Bronchial epithelial cell (primary cell): ENCODE data around the gene MPP2. TPM values are rescaled to one million over a fixed set of nuclear protein-coding genes. Genes with fewer than 3 reads are reported as not detected.
A peak's percentile ranks its signal among the peaks of the same experiment; 100 is the strongest.
"Not testable (repeated sequence)": the region's sequence is repeated elsewhere in the genome, so short reads cannot be mapped to it uniquely, and the experiment has no call there.

Source experiments
- DNase-seq: peaks from one replicate; pipeline ENCODE4 v3.0.0-alpha.2; 2010; ENCODE audit warnings: low read depth
- FAIRE-seq: peaks from 2 replicates; lab custom pipeline; 2011; peaks lifted over from hg19 to GRCh38; lab: Jason Lieb, UNC
- H3K27me3 ChIP-seq: 2 replicates; pipeline ENCODE4 v1.5.1; 2011; ENCODE audit warnings: low read length; ENCODE audit not compliant: control insufficient read depth, insufficient read depth
- H3K36me3 ChIP-seq: 2 replicates; pipeline ENCODE4 v1.5.1; 2011; ENCODE audit warnings: low read length; ENCODE audit not compliant: control insufficient read depth, insufficient read depth
- H3K4me3 ChIP-seq: 2 replicates; pipeline ENCODE4 v1.5.1; 2011; ENCODE audit warnings: mild to moderate bottlenecking, low read depth, low read length, control low read depth
- total RNA-seq: library from RNA; depleted of rRNA; stranded (reverse); fragments of >200 nt; gene quantifications from 2 replicates; pipeline ENCODE4 v1.2.1, GENCODE V29; 2014
- TF ChIP-seq, protein P1 (sequence below): IDR thresholded peaks from 2 replicates; pipeline ENCODE4 v1.5.1; 2011; ENCODE audit warnings: mild to moderate bottlenecking, moderate library complexity, low read length, control low read depth, inconsistent platforms; ENCODE audit not compliant: insufficient read depth, severe bottlenecking

The MPP2 gene
- total RNA-seq, 1 donor from 2014 or later, result 0.26 TPM

DNA sequence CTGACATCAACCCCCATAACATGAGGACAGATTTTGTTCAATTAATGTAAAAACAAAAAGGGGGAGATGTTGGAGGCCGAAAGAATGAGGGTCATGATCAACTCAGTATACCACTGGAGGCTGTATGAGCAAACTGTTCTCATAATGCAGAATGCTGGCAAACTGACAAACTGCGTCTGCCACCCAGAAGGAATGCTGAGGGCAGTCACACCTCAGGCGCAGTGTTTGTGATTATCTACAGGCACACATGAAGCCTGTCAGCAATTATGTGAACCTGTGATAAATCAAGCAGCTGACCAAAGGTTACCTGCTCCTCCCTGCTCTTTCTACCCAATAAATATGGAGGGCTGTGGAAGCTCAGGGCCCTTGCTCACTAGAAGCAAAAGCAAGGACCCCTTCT, 33.0 kb downstream of the MPP2 start:
- FAIRE-seq, result no peak
- no peak for DNase-seq
- TF ChIP-seq, protein P1, sequence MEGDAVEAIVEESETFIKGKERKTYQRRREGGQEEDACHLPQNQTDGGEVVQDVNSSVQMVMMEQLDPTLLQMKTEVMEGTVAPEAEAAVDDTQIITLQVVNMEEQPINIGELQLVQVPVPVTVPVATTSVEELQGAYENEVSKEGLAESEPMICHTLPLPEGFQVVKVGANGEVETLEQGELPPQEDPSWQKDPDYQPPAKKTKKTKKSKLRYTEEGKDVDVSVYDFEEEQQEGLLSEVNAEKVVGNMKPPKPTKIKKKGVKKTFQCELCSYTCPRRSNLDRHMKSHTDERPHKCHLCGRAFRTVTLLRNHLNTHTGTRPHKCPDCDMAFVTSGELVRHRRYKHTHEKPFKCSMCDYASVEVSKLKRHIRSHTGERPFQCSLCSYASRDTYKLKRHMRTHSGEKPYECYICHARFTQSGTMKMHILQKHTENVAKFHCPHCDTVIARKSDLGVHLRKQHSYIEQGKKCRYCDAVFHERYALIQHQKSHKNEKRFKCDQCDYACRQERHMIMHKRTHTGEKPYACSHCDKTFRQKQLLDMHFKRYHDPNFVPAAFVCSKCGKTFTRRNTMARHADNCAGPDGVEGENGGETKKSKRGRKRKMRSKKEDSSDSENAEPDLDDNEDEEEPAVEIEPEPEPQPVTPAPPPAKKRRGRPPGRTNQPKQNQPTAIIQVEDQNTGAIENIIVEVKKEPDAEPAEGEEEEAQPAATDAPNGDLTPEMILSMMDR, result no peak
- Histone ChIP-seq H3K36me3 (no peaks in the 10 kb centered on the region), H3K4me3 (no peak overlapping the region), H3K27me3 (peaks cover 5% of the 10 kb centered on the region)

DNA sequence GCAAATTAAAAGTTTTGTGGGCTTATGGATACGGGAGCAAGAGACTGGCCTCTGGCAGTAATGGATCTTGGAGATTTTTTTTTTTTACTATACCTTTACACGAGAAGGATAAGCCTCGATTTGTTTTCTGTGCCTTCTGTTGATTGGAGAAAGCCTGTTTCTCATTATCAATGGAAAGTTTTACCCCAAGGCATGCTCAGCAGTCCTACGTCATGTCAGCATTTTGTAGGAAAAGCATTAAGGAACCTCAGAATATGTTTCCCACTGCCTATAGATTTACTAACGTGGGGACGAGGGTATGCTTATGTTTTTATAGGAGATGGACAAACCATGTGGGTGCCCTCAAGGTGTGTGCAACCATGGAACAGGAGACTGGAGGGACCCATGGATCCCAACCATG, 33.5 kb downstream of the MPP2 start:
- TF ChIP-seq, protein P1, result no peak
- FAIRE-seq, result no peak
- H3K4me3 ChIP-seq, result no peak overlapping the region

DNA sequence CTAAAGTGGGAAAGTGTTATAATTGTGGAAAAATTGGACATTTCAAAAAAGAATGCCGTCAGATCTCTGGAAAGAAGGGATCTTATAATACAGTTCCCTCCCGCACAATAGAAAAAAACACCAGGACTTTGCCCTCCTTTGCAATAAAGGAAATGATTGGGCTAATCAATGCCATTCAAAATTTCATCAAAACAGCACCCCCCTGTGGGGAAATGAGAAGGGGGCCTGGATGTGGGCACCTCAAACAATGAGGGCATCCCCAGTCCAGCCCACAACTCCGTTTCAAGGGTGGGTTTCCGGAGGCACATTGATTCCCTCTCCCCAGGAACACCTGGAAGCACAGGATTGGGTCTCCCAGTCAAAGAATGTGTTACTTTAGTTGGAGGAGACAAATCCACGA, 34.2 kb downstream of the MPP2 start:
- TF ChIP-seq, protein P1, result no peak
- no peaks in the 10 kb centered on the region for H3K36me3 ChIP-seq
- H3K4me3 ChIP-seq, result no peak overlapping the region
- H3K27me3 ChIP-seq, result peaks cover 7% of the 10 kb centered on the region
- no peak for DNase-seq
- FAIRE-seq, result no peak

More for the DNA sequence above, 33.5 kb downstream of the MPP2 start:
- DNase-seq, result no peak
- Histone ChIP-seq H3K27me3 (peaks cover 5% of the 10 kb centered on the region), H3K36me3 (no peaks in the 10 kb centered on the region)

DNA sequence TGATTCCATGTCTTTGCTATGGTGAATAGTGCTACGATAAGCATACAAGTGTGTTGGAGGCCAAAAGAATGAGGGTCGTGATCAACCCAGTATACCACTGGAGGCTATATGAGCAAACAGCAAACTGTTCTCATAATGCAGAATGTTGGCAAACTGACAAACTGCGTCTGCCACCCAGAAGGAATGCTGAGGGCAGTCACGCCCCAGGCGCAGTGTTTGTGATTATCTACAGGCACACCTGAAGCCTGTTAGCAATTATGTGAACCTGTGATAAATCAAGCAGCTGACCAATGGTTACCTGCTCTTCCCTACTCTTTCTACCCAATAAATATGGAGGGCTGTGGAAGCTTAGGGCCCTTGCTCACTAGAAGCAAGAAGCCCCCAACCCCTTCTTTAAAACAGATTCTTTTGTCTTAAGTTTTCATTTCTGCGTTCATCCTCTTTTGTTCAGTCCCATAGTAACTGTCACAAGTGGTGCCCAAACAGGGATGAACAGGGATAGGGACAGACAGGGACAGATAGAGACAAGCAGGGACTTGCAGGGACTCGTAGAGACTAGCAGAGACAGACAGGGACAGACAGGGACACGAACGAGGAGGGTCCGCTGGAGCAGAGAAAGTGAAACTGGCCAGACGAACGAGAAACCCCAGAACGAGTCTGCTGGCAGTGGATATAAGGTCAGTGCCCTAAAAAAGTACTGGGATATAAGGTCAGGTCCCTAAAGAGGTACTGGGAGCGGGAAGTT, 35.2 kb downstream of the MPP2 start:
- Histone ChIP-seq H3K36me3 (no peaks in the 10 kb centered on the region), H3K4me3 (no peak overlapping the region), H3K27me3 (peaks cover 7% of the 10 kb centered on the region)
- DNase-seq, result peak; percentile 34
- TF ChIP-seq, protein P1, result no peak
- no peak for FAIRE-seq

DNA sequence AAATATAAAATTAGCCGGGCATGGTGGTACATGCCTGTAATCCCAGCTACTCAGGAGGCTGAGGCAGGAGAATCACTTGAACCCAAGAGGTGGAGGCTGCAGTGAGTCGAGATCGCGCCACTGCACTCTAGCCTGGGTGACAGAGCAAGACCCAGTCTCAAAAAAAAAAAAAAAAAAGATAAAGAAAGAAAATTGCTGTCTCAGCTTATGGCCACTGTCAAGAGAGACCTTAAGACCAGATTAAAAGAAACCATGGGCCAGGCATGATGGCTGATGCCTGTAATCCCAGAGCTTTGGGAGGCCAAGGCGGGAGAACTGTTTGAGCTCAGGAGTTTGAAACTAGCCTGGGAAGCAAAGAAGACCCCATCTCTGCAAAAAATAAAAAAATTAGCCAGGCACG, 38.3 kb downstream of the MPP2 start:
- not testable (repeated sequence) for FAIRE-seq, DNase-seq, H3K36me3 ChIP-seq, H3K27me3 ChIP-seq, H3K4me3 ChIP-seq

DNA sequence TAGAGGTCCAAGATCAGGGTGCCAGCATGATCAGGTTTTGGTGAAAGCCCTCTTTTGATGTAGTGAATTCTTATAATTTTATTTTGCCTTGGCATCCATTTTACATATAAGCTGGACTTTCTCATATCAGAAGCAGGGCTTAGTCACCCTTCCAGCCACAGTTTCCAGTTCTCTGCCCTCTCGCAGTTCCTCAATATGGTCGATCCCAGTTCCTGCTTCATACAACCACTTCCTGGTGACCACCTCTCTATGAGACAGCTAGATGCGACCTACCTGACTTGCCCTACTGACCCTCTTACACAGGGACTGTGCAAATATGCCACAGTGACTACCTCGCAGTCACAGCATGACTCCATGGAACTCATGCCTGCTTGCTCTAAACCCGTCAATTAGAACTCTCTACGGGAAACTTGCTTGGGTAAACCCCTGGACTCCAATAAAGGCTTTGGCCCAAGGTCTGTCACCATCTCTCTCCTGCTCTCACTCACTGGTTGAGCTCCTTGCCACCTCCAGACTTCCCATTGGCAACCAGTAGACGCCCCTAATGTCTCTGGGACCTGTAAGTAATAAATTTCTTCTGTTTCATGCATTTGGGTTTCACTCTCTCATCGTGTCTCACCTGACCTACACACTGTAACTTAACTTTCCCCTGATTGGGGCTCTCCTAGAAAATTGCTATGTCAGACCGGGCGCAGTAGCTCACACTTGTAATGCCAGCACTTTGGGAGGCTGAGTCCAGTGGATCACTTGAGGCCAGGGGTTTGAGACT, 38.9 kb downstream of the MPP2 start:
- FAIRE-seq, result no peak
- Histone ChIP-seq H3K27me3 (peaks cover 5% of the 10 kb centered on the region), H3K4me3 (no peak overlapping the region), H3K36me3 (no peaks in the 10 kb centered on the region)
- TF ChIP-seq, protein P1, result no peak
- DNase-seq, result no peak
